NT2/D1 (cell line): ENCODE measurements around the gene CCNA1.

ENCODE experiments used
- YY1 ChIP-seq: IDR thresholded peaks from 2 replicates; pipeline ENCODE4 v1.6.1; 2011; ENCODE audit not compliant: insufficient read length, insufficient read depth
- ZNF274 ChIP-seq: IDR thresholded peaks from 2 replicates; pipeline ENCODE4 v1.6.1; 2011; ENCODE audit warnings: mild to moderate bottlenecking, low read depth, low read length

DNA sequence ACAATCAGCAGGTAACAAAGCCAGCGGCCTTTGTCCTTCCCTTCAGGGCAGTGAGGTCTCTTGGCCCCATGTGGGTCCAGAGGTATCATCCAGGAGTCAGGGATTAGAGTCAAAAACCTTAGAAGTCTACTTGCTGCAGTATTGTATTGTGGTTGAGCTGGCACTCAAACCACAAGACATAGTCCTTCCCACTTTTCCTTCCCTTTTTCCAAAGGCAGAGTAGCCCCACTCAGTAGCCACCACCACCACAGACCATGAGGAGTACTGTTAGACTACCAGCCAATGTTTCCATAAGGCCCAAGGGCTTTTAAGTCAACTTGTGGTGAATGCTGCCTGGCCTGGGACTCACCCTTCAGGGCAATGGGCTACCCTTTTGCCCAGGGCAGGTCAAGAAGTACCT lies 27.1 kb upstream of the CCNA1 start:
- no peak for TF ChIP-seq ZNF274
- no peak for TF ChIP-seq YY1
